Stimulated activated memory B cell treated with anti-CD40 and anti-IgM and Interleukin-4, amounts not matched to agents 10 μg/mL and 1 μg/mL and 100 μg/mL, for 72 hours (primary cell): ENCODE results near the gene NACAD.
A peak's percentile ranks its signal among the peaks of the same experiment; 100 is the strongest.

Experiments
- ATAC-seq: fragments of 150-1000 bp; cut with Tn5 transposase; 2 replicates; pipeline ENCODE4 v1.10.0; 2021
- H3K27ac Mint-ChIP-seq: one replicate; pipeline ENCODE4 v1.8.0; 2022; ENCODE audit warnings: mild to moderate bottlenecking, mixed read lengths
- H3K27me3 Mint-ChIP-seq: one replicate; pipeline ENCODE4 v1.8.0; 2022; ENCODE audit warnings: mixed read lengths
- H3K36me3 Mint-ChIP-seq: one replicate; pipeline ENCODE4 v1.8.0; 2022; ENCODE audit warnings: mixed read lengths
- H3K4me1 Mint-ChIP-seq: one replicate; pipeline ENCODE4 v1.8.0; 2022; ENCODE audit warnings: mixed read lengths
- H3K4me3 Mint-ChIP-seq: one replicate; pipeline ENCODE4 v1.8.0; 2022; ENCODE audit warnings: mild to moderate bottlenecking, moderate library complexity, mixed read lengths
- H3K9me3 Mint-ChIP-seq: one replicate; pipeline ENCODE4 v1.8.0; 2022; ENCODE audit warnings: mixed read lengths

Gene NACAD

DNA sequence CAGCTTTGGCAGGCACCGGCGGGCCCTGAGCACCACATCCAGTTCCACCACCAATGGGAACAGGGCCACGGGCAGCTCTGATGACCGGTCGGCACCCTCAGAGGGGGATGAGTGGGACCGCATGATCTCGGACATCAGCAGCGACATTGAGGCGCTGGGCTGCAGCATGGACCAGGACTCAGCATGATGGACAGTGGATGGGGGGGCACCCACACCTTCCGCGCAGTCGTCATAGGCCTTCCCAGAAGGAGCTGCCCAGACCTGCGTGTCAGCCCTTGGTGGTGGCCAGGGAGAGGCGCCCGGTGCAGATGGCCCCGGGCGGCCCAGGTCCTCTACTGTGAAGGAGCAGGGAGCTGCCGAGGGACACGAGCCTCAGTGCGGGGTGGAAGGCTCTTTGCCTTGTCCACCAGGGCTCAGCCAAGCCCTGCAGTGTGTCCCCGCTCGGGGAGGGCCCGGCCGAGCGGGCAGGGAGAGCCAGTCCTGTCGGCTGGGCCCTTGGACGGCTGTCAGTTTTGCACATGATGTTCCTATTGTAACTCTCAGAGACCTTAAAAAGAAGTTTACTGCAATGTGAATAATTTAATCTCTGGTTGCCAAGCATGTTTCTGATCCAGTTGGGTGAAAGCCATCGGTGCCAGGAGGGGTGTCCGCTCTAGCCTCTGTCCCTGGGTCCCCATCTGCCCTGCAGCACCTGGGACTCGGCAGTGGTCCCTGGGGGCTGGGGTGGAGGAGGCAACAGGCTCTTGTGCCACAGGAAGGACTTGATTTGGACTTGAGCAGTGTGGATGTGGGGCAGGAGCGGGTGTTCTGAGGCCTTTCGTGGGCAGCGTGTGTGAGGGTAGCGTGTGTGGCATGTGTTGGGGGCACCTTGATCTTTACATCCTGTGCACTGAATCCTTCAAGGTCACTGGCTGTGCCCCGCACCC is 12.6 kb downstream of the NACAD start:
- H3K27me3 Mint-ChIP-seq: no peaks in the 10 kb centered on the region
- H3K4me3 Mint-ChIP-seq: no peak overlapping the region
- no peak for ATAC-seq
- peaks cover 50% of the 10 kb centered on the region for H3K36me3 Mint-ChIP-seq
- peaks cover 21% of the 10 kb centered on the region for H3K4me1 Mint-ChIP-seq
- no peaks in the 10 kb centered on the region for H3K9me3 Mint-ChIP-seq
- no peak overlapping the region for H3K27ac Mint-ChIP-seq

DNA sequence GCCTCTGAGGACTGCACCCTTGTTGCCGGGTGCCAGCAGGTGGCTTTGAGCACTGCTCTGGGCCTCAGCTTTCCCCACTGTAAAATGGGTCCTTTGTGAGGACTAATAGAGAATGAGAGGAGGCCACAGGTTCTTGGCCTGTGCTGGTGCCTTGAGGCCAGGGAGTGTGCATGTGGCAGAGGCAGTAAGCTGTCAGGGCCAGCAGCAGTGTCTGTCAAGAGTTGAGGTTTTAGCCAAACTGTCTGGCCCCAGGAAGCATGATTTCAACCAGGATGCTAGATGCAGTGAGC is 13.5 kb downstream of the NACAD start:
- Mint-ChIP-seq H3K27ac (peak overlapping the region; percentile 36), H3K27me3 (no peaks in the 10 kb centered on the region), H3K36me3 (peaks cover 50% of the 10 kb centered on the region), H3K4me3 (no peak overlapping the region), H3K4me1 (peaks cover 21% of the 10 kb centered on the region), H3K9me3 (no peaks in the 10 kb centered on the region)
- no peak for ATAC-seq

DNA sequence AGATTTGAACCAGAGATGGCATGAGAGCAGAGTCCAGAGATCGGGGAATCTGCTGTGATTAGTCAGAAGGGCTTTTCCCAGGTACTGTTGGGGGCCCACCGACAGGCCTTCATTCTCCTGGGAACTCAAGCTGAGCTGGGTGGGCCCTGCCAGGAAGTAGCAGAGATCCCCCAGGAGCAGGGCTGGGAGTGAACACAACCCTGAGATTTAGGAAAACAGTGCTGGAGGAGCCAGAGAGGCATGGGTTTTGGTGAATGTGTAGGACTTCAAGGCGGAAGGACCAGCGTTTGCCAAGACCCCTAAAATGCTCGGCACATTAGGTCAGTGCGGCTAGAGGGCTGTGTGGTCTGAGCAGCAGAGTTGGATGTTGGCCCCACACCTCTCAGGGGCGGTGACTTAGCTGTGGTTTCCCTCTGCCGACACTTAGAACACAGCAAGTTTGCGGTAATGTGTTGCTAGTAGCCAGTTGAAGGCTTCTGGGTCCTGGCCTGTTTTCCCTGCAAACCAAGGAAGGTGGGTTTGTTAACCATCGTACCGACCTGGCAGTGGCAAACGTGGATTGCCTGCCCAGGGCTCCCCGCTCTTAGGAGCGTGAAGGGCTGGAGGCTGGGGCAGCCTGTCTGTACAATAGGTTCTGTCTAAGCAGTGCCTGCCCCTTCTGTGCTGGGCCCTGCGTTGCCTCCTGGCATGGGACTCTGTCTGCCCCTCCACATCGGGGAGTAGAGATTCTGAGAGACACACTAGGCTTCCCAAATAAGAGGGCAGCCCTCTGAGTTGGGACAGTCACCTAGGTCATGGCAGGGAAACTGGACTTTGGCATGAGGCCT is 14.0 kb downstream of the NACAD start:
- H3K9me3 Mint-ChIP-seq: no peaks in the 10 kb centered on the region
- peaks cover 56% of the 10 kb centered on the region for H3K36me3 Mint-ChIP-seq
- H3K27ac Mint-ChIP-seq: peak overlapping the region; percentile 36
- no peak overlapping the region for H3K4me3 Mint-ChIP-seq
- ATAC-seq: no peak
- H3K4me1 Mint-ChIP-seq: peaks cover 19% of the 10 kb centered on the region
- no peaks in the 10 kb centered on the region for H3K27me3 Mint-ChIP-seq

DNA sequence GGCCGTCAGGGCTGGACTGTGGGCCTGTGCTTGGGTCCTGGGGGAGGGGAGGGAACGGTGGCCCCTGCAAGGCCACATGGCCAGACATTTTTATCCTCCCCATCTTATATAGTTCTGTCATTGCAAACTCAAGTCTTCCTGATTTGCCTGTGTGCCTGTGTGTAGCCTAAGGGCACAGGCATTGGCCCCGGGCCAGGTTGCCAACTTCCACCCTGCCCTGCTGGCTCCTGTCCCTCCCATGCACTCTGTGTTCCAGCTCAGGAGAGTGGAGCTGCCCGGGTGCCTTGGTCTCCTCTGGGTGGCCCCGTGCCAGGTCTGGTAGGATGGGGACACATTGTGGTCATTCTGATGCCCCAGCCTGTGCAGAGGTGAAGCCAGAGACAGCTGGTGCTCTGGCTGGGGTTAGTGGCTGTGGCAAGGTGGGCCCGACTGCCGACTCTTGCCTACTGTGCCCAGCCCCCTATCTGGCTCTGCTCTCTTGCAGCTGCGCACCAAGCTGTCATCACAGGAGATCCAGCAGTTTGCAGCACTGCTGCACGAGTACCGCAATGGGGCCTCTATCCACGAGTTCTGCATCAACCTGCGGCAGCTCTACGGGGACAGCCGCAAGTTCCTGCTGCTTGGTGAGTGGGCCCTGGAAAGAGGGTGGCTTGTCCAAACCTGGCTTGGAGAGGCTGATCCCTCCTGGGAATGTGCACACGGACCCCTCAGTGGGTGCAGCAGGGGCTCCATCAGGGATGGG is 14.8 kb downstream of the NACAD start:
- Mint-ChIP-seq H3K4me3 (no peak overlapping the region), H3K27ac (no peak overlapping the region), H3K9me3 (no peaks in the 10 kb centered on the region), H3K4me1 (peaks cover 21% of the 10 kb centered on the region), H3K27me3 (no peaks in the 10 kb centered on the region), H3K36me3 (peaks cover 63% of the 10 kb centered on the region)
- no peak for ATAC-seq

DNA sequence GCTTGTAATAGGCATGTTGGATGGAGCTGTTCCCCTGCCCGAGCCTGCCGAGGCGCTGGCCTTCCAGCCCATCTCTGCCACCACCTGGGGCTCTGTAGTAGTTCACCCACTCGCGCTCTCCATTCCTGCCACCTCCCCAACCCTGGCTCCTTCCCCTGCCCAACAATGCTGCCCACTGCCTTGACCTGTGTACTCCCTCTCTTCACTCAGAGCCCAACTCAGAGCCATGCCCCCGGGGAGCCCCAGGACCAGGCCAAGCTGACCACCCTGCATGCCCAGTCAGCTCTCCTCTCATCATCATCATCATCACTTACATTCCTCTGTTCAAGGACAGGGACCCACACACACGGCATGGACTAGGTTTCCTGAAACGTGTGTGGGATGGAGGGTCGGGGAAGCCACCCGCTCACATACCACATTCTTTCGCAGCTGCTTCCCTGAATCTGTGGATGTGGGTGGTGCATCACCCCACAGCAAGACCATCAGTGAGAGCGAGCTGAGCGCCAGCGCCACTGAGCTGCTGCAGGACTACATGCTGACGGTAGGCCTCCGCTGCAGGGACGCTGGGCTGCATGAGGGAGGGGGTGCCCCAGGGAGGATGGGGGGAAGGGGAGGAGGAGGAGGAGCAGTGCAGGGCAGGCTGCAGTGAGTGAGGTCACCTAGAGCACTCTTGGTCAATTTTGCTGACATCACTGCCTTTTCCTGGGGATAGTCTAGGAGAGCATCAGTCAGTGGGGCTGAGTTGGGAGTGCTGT is 15.6 kb downstream of the NACAD start:
- Mint-ChIP-seq H3K36me3 (peaks cover 71% of the 10 kb centered on the region), H3K27me3 (no peaks in the 10 kb centered on the region), H3K4me1 (peaks cover 27% of the 10 kb centered on the region), H3K9me3 (no peaks in the 10 kb centered on the region), H3K4me3 (peak overlapping the region; percentile 14), H3K27ac (no peak overlapping the region)
- no peak for ATAC-seq

DNA sequence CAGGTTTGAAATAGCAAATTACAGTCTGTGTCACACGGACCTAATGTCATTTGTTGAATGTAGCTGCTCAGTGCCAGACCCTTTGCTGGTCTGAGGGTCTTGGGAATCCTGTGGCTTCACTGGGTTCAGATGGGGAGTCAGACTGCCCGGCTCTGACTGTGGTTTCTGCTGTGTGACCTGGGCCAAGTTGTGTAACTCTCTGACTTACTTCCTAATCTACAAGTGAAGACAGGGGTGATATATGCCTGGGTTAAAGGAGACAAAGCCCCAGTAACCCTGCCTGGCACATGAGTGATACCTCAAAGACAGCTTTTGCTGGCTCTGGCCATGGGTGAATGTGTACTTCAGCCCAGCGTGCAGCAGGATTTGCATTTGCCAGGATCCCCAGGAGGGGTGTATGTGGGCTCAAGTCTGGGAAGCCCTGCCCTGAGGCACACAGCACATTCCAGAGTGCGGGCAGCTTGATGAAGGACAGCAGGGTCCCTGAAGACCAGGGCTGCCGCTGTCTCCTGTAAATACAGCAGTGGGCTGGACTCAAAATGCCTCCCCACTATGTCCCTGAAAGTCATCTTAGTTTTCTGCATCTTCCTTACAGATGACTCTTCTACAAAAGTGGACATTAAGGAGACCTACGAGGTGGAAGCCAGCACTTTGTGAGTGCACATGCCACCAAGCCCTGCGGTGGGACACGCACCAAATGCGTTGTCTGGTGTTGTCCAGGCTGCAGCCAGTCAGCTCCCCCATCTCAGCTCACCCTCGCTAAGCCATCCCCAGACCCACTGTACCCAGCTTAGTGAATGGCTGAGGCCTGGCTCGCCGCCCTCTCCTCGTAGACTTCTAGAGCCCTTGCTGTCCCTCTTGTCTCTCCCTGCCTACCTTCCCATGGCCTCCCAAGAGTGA is 16.4 kb downstream of the NACAD start:
- Mint-ChIP-seq H3K4me1 (peaks cover 30% of the 10 kb centered on the region), H3K9me3 (no peaks in the 10 kb centered on the region), H3K27ac (no peak overlapping the region), H3K4me3 (no peak overlapping the region), H3K27me3 (no peaks in the 10 kb centered on the region), H3K36me3 (peaks cover 79% of the 10 kb centered on the region)
- no peak for ATAC-seq

DNA sequence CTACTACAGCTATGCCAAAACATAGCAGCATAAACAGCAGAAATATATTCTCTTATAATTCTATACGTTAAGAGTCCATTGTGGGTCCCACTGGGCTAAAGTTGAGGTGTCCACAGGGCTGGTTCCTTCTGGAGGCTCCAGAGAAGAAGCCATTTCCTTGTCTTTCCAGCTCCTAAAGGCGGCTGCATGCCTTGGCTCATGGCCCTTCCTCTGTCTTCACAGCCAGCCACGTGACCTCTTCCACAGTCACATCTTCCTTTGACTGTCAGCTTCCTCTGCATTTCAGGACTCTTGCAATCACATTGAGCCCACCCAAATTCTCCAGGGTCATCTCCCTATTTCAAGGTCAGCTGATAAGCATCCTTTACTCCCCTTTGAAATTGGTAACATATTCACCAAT is 17.2 kb downstream of the NACAD start:
- no peak for ATAC-seq
- Mint-ChIP-seq H3K36me3 (peaks cover 79% of the 10 kb centered on the region), H3K4me1 (peaks cover 30% of the 10 kb centered on the region), H3K4me3 (no peak overlapping the region), H3K27ac (no peak overlapping the region), H3K27me3 (no peaks in the 10 kb centered on the region), H3K9me3 (no peaks in the 10 kb centered on the region)

DNA sequence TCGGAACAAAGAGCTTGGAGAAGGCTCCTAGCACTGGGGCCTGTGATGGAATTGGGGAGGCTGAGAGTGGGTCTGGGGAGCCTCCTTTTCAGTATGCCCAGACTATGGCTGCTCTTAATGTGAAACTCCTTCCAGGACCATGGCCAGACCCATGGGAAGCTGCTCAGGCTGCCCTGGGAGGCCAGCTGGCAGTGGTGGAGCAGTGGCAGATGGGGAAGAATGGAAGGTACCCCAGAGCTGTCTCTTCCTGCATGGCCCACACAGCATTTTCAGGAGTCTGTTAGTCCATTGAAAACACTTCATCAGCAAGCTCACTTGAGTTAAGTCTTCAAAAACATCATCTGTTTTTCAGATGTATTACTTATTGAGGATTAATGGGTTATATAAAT is 18.5 kb downstream of the NACAD start:
- no peak for ATAC-seq
- peaks cover 82% of the 10 kb centered on the region for H3K36me3 Mint-ChIP-seq
- no peaks in the 10 kb centered on the region for H3K9me3 Mint-ChIP-seq
- no peak overlapping the region for H3K4me3 Mint-ChIP-seq
- no peaks in the 10 kb centered on the region for H3K27me3 Mint-ChIP-seq
- H3K27ac Mint-ChIP-seq: no peak overlapping the region
- H3K4me1 Mint-ChIP-seq: peaks cover 29% of the 10 kb centered on the region

DNA sequence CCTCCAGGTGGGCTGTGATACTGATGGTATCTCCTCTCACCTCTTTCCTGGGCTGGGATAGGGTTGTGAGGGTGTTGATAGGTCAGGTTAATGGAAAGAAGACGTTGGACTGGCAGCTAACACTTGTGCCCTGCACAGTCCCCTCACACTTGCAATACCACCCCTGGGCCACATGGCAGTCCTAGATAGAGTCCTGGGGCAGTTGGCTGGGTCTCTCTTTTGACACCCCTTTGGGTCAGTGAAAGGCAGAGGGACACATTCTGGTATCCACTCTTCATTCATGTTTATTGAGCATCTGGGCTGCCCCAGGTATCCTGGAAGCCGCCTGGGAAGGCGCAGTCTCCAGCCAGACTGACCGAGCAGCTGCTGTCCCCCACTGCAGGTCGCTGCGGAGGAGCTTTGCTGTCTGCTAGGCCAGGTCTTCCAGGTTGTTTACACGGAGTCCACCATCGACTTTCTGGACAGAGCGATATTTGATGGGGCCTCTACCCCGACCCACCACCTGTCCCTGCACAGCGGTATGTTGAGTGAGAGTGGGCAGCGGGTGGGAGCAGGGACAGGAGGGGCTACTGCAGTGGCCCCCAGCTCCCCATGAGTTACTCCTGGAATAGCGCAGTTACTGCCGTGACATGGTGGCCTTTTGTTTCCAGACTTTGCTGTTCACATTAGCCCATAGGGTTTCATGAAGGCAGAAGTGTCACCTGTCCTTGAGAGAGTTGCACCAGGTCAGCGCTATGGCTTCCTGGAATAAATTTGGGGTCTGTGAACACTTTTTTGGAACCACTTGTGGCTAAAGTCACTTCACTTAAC is 19.1 kb downstream of the NACAD start:
- Mint-ChIP-seq H3K36me3 (peaks cover 83% of the 10 kb centered on the region), H3K9me3 (no peaks in the 10 kb centered on the region), H3K27me3 (no peaks in the 10 kb centered on the region), H3K27ac (peak overlapping the region; percentile 15), H3K4me1 (peaks cover 26% of the 10 kb centered on the region), H3K4me3 (no peak overlapping the region)
- ATAC-seq: no peak

DNA sequence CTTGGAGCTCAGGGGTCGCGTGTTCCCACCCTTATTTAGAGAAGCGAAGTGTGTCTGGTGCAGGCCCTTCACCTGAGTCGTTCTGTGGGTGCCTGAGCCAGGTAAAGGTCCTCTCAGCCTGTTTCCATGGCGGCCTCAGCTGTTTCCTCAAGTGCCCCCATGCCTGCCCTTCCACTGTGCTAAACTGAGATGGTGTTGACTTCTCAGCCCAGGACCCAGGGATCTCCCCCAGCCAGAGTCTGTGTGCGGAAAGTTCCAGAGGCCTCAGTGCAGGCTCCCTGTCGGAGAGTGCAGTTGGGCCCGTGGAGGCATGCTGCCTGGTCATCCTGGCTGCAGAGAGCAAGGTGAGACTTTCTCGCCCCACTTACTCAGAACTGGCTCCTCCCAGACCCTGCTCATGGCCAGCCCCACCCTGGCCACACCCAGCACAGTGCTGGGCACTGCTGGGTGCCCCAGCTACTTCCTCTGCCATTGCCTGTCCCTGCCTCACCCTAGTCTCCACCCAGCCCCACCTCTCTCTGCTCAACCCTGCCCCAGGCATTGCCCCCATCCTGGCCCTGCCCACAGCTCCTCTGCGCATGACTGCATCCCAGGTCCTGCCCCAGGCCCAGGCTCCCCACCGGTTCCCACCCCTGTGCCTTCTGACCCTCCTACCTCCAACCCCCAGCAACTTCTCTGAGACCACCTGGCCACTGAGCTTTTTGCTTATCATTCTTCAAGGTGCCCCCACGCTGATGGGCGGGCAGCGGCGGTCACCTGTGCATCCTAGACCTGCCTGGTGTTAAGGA is 20.3 kb downstream of the NACAD start:
- no peak for ATAC-seq

DNA sequence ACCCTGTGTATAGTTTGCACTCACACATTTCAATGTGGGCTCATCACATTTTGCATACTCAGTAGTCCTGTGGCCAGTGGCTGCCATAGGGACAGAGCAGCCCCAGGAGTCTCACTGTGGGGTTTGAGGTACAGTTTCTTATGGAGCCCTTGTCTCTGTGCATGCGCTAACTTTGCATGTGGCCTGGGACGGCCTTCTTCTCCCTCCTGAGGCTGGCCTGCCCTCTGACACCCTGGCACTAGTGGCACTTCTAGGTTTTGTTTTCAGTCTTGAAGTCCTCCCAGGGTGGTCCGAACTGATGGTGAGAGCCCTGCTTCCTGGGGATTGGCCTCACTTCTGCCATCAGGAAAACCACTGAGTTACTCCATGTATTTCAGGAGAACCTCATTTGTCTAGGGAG is 21.2 kb downstream of the NACAD start:
- Mint-ChIP-seq H3K4me1 (peaks cover 42% of the 10 kb centered on the region), H3K36me3 (peaks cover 83% of the 10 kb centered on the region), H3K27ac (no peak overlapping the region), H3K4me3 (no peak overlapping the region), H3K27me3 (no peaks in the 10 kb centered on the region), H3K9me3 (no peaks in the 10 kb centered on the region)
- ATAC-seq: no peak

More for the DNA sequence above, 20.3 kb downstream of the NACAD start:
- H3K27ac Mint-ChIP-seq: peak overlapping the region; percentile 15
- H3K9me3 Mint-ChIP-seq: no peaks in the 10 kb centered on the region
- peaks cover 34% of the 10 kb centered on the region for H3K4me1 Mint-ChIP-seq
- H3K4me3 Mint-ChIP-seq: no peak overlapping the region
- no peaks in the 10 kb centered on the region for H3K27me3 Mint-ChIP-seq
- peaks cover 83% of the 10 kb centered on the region for H3K36me3 Mint-ChIP-seq

DNA sequence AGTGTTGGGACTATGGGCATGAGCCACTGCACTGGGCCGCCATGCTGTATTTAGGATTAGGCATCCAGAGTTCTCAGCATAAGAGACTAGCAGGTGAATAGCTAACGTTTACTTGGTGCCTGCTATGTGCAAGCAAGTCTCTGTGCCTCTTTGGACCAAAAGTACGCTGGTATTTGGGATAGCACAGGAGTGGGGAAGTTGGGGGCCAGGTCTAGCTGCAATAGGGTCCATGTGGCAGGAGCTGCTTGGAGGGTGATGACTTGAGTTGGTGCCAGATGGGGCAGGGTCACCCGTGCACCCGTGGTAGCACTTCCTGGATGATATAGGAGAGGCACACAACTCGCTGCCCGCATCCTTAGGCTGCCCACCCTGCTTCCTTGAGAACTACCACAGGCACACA is 22.4 kb downstream of the NACAD start:
- no peaks in the 10 kb centered on the region for H3K27me3 Mint-ChIP-seq
- H3K4me1 Mint-ChIP-seq: peaks cover 54% of the 10 kb centered on the region
- no peak overlapping the region for H3K4me3 Mint-ChIP-seq
- no peak overlapping the region for H3K27ac Mint-ChIP-seq
- peaks cover 84% of the 10 kb centered on the region for H3K36me3 Mint-ChIP-seq
- H3K9me3 Mint-ChIP-seq: no peaks in the 10 kb centered on the region
- no peak for ATAC-seq
